CD8-positive, alpha-beta memory T cell (primary cell): Measurements from ENCODE around the gene COX17. TPM values are rescaled to one million over a fixed set of nuclear protein-coding genes. Genes with fewer than 3 reads are reported as not detected.

Experiments used
- CTCF ChIA-PET: fragments of 350-600 bp; sonication (Branson Sonifier 250); formaldehyde crosslinking; loops from one replicate; lab custom pipeline; 2021; ENCODE audit warnings: antibody characterized with exemption; lab: Charles Lee
- POLR2A ChIA-PET: fragments of 350-600 bp; sonication (Branson Sonifier 250); formaldehyde crosslinking; loops from one replicate; lab custom pipeline; 2021; ENCODE audit warnings: antibody characterized with exemption; lab: Charles Lee
- DNase-seq, 5 donors: peaks; one replicate each; pipeline versions ENCODE4 v3.0.0 to v3.0.0-alpha.2; 2020 to 2022; ENCODE audit warnings: mixed read lengths in 1 of 5
- H3K27ac ChIP-seq: one replicate; pipeline ENCODE4 v1.7.0; 2013; ENCODE audit warnings: low read depth, mild to moderate bottlenecking, low read length, moderate library complexity
- H3K27me3 ChIP-seq: 2 replicates; pipeline ENCODE4 v1.7.0; 2013; ENCODE audit warnings: low read length, mild to moderate bottlenecking; ENCODE audit not compliant: insufficient read depth, poor library complexity, severe bottlenecking
- H3K36me3 ChIP-seq: 2 replicates; pipeline ENCODE4 v1.7.0; 2013; ENCODE audit warnings: mild to moderate bottlenecking, low read length, moderate library complexity; ENCODE audit not compliant: insufficient read depth
- H3K4me1 ChIP-seq: 2 replicates; pipeline ENCODE4 v1.7.0; 2013; ENCODE audit warnings: mild to moderate bottlenecking, low read length, moderate library complexity; ENCODE audit not compliant: insufficient read depth
- H3K4me3 ChIP-seq: 2 replicates; pipeline ENCODE4 v1.7.0; 2013; ENCODE audit warnings: mild to moderate bottlenecking, low read length
- H3K9me3 ChIP-seq: 2 replicates; pipeline ENCODE4 v1.7.0; 2013; ENCODE audit warnings: mild to moderate bottlenecking, low read length
- H3K27ac Mint-ChIP-seq, 8 donors: one replicate each; pipeline ENCODE4 v1.8.0; 2020 to 2021; ENCODE audit warnings: mixed read lengths in 8 of 8, mild to moderate bottlenecking in 6 of 8, inconsistent platforms in 3 of 8, moderate library complexity in 3 of 8
- H3K27me3 Mint-ChIP-seq, 2 donors: one replicate each; pipeline ENCODE4 v1.8.0; 2020 to 2021; ENCODE audit warnings: mixed read lengths in 2 of 2, mild to moderate bottlenecking in 1 of 2, moderate library complexity in 1 of 2
- H3K36me3 Mint-ChIP-seq, 3 donors: one replicate each; pipeline ENCODE4 v1.8.0; 2020 to 2021; ENCODE audit warnings: mixed read lengths in 3 of 3, inconsistent platforms in 1 of 3, mild to moderate bottlenecking in 1 of 3
- H3K4me1 Mint-ChIP-seq, 3 donors: one replicate each; pipeline ENCODE4 v1.8.0; 2020 to 2021; ENCODE audit warnings: mixed read lengths in 3 of 3, inconsistent platforms in 1 of 3, mild to moderate bottlenecking in 1 of 3
- H3K4me3 Mint-ChIP-seq, 7 donors: one replicate each; pipeline ENCODE4 v1.8.0; 2020 to 2021; ENCODE audit warnings: mixed read lengths in 7 of 7, mild to moderate bottlenecking in 6 of 7, moderate library complexity in 4 of 7, inconsistent platforms in 2 of 7
- H3K9me3 Mint-ChIP-seq, 5 donors: one replicate each; pipeline ENCODE4 v1.8.0; 2020 to 2022; ENCODE audit warnings: mixed read lengths in 5 of 5, mild to moderate bottlenecking in 3 of 5, moderate library complexity in 2 of 5, inconsistent platforms in 1 of 5
- polyA plus RNA-seq: library from polyadenylated mRNA; unstranded; fragments of 300-500 nt; fragmentation: Illumina TruSeq; gene quantifications from one replicate; pipeline ENCODE4 v1.2.3, GENCODE V29; 2021
- total RNA-seq, 2 experiments: library from RNA; stranded (reverse); gene quantifications; one replicate each; pipeline ENCODE4 v1.2.3, GENCODE V29; 2021

The COX17 gene
- total and polyA plus RNA-seq, 3 experiments from 2014 or later = 82.4 to 108 (median 105) TPM

DNA sequence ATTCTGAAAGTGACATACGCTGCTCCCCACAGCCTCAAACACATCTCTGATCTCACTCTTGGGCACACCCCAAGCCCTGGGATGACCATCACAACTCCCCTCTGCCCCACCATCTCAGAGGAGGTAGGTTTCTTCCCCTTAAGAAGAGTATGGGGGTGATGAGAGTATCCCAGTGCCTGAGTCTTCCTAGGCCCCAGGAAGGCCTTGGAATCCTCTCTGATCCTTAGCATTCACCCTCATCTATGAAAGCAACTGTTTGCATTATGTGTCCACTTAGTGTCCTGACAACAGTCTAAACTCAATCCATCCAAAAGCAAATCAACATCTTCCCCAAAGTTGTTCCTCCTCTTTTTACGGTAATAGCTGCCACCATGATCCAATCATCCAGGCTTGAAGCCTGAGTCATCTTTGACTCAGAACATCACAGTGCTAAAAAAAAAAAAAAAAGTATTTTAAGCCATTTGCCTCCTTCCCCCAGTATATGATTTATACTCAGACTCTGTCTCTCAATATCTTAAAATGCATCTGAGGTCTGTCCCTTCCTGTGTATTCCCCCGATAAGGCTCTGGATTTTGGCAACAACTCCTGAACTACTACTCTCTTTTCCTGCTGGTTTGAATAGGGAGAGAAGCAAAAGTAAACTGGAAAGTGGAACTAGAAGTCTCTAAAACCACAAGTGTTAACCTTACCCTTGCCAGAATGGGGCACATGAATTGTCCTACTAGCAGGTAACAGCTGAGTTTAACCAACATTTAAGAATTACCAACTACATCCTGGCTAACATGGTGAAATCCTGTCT, 39.3 kb downstream of the COX17 start:
- peak overlapping the region in 1 of 7 donors; percentile 10 for H3K4me3 Mint-ChIP-seq
- no peaks in the 10 kb centered on the region for H3K27me3 Mint-ChIP-seq
- ChIA-PET CTCF (no interaction called here), POLR2A (no interaction called here)
- peaks cover 0 to 18% (median 5%) of the 10 kb centered on the region in 3 donors for H3K36me3 Mint-ChIP-seq
- DNase-seq = no peak
- H3K4me3 ChIP-seq = no peak overlapping the region
- peak overlapping the region in 1 of 8 donors; percentile 35 for H3K27ac Mint-ChIP-seq
- H3K36me3 ChIP-seq = no peaks in the 10 kb centered on the region
- no peaks in the 10 kb centered on the region for H3K27me3 ChIP-seq
- peaks cover 0 to 9% (median 4%) of the 10 kb centered on the region in 3 donors for H3K4me1 Mint-ChIP-seq
- H3K9me3 Mint-ChIP-seq = no peaks in the 10 kb centered on the region
- H3K4me1 ChIP-seq = no peaks in the 10 kb centered on the region
- H3K27ac ChIP-seq = no peak overlapping the region
- no peaks in the 10 kb centered on the region for H3K9me3 ChIP-seq

DNA sequence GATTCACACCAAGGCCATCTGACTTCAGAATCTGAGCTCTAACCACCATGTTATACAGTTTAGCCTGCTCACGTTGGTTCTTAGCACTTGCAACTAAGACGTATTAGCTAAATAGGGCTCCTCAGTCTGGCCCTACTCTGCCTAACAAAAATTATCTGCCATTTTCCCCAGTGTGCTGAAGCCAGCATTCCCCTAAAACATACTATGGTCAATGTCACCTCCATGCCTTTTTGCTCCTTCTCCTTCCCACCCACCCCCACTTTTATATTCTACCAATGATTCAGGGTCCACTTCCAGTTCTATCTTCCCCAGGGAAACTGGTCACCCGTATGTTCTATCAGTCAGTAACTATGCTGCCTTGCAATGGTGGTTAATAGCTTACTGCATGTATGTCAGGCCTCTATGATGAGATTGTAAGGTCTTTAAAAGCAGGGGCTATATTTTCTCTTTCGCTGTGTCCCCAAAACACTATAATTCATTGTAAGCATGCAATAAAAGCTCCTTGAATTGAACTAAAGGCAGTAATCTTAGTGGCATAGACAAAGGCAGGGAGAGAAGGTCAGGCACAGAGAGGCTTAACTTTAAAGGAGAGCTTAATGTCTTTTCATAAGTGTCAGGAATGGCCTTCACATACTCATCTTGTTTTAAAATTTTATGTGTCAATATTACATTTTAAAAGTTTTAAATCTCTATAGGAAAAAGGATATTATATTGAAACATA, 40.2 kb downstream of the COX17 start:
- peak overlapping the region in 1 of 8 donors; percentile 74 for H3K27ac Mint-ChIP-seq

DNA sequence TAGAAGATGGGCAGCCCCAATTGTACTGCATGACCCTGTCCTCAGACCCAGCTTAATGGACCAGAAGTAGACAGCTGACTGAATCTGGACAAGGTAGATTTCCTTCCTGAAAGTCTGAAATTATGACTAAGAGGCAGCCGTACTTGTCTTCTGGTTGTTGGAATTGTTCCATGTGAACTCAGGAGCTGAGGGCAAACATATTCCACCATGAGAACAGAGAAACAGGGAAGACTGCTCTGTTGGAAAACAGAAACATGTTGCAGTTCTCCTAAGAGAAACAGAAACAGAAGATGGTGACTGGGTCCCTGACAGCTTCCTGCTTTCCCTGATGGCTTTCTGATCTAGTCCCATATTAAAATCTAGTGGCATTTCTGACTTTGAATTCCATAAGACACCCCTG, 41.0 kb downstream of the COX17 start:
- Histone ChIP-seq H3K4me1 (no peaks in the 10 kb centered on the region), H3K27ac (no peak overlapping the region), H3K4me3 (no peak overlapping the region), H3K27me3 (no peaks in the 10 kb centered on the region), H3K9me3 (no peaks in the 10 kb centered on the region), H3K36me3 (no peaks in the 10 kb centered on the region)
- Mint-ChIP-seq H3K36me3 (peaks cover 0 to 4% (median 4%) of the 10 kb centered on the region in 3 donors), H3K27me3 (peaks cover 0 to 5% of the 10 kb centered on the region in 2 donors), H3K4me3 (no peak overlapping the region), H3K4me1 (peaks cover 0 to 9% (median 4%) of the 10 kb centered on the region in 3 donors), H3K9me3 (no peaks in the 10 kb centered on the region), H3K27ac (no peak overlapping the region)
- CTCF ChIA-PET = no interaction called here
- no peak for DNase-seq
- POLR2A ChIA-PET = no interaction called here

More for the DNA sequence above, 40.2 kb downstream of the COX17 start:
- CTCF ChIA-PET = no interaction called here
- Histone ChIP-seq H3K36me3 (no peaks in the 10 kb centered on the region), H3K4me1 (no peaks in the 10 kb centered on the region), H3K9me3 (no peaks in the 10 kb centered on the region), H3K27me3 (no peaks in the 10 kb centered on the region), H3K4me3 (no peak overlapping the region), H3K27ac (no peak overlapping the region)
- DNase-seq = no peak
- H3K27me3 Mint-ChIP-seq = peaks cover 0 to 5% of the 10 kb centered on the region in 2 donors
- peaks cover 0 to 9% (median 4%) of the 10 kb centered on the region in 3 donors for H3K4me1 Mint-ChIP-seq
- POLR2A ChIA-PET = no interaction called here
- H3K4me3 Mint-ChIP-seq = no peak overlapping the region
- peaks cover 0 to 10% (median 5%) of the 10 kb centered on the region in 3 donors for H3K36me3 Mint-ChIP-seq
- no peaks in the 10 kb centered on the region for H3K9me3 Mint-ChIP-seq

DNA sequence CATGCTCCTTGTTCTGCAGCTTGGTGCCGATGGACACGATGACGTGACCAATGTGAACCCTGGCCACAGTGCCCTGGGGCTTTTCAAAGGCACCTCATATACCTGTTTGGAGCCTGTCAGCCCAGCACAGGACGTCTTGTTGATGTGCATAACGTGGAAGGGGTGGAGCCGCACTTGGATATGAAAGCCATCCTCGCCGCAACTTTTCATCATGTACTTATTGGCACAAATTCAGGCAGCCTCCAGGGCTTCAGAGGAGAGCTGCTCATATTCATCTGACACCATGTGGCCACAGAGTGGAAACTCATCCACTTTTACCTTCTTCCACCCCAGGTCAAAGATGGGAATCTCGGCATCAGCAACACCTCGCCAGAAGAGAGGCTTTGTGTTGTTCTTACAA, 41.5 kb downstream of the COX17 start:
- CTCF ChIA-PET = no interaction called here
- POLR2A ChIA-PET = no interaction called here
- H3K27ac Mint-ChIP-seq = no peak overlapping the region

DNA sequence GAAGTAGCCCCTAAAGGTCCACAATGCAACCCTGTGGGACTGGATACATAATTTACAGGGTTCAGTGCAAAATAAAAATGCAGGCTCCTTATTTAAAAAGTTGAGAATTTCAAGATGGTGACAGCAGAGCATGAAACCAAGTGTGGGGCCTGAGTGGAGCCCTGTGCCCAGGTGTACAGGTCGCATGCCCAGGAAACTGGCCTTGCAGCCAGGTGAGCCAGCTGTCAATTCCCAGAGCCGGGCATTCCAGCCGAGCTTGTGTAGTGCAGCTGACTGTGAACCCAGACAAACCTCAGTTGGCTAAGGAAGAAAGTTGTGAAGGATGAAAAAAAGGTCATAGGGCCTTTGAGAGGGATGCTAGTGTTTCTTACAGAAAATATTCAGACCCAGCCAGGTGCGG, 44.4 kb downstream of the COX17 start:
- ChIA-PET CTCF (no interaction called here), POLR2A (no interaction called here)
- no peak overlapping the region for H3K27ac ChIP-seq
- Mint-ChIP-seq H3K4me1 (peaks cover 0 to 9% (median 6%) of the 10 kb centered on the region in 3 donors), H3K36me3 (no peaks in the 10 kb centered on the region), H3K4me3 (no peak overlapping the region), H3K27me3 (peaks cover 2 to 11% of the 10 kb centered on the region in 2 donors), H3K27ac (no peak overlapping the region), H3K9me3 (no peaks in the 10 kb centered on the region)
- H3K4me1 ChIP-seq = no peaks in the 10 kb centered on the region
- H3K27me3 ChIP-seq = no peaks in the 10 kb centered on the region
- no peak for DNase-seq
- H3K36me3 ChIP-seq = no peaks in the 10 kb centered on the region
- no peak overlapping the region for H3K4me3 ChIP-seq
- no peaks in the 10 kb centered on the region for H3K9me3 ChIP-seq

More for the DNA sequence above, 41.5 kb downstream of the COX17 start:
- H3K4me3 Mint-ChIP-seq = no peak overlapping the region
- no peak for DNase-seq
- Histone ChIP-seq H3K27ac (no peak overlapping the region), H3K36me3 (no peaks in the 10 kb centered on the region), H3K9me3 (no peaks in the 10 kb centered on the region), H3K27me3 (no peaks in the 10 kb centered on the region), H3K4me3 (no peak overlapping the region), H3K4me1 (no peaks in the 10 kb centered on the region)
- peaks cover 0 to 8% of the 10 kb centered on the region in 2 donors for H3K27me3 Mint-ChIP-seq
- no peaks in the 10 kb centered on the region for H3K9me3 Mint-ChIP-seq
- peaks cover 0 to 3% (median 1%) of the 10 kb centered on the region in 3 donors for H3K36me3 Mint-ChIP-seq
- H3K4me1 Mint-ChIP-seq = peaks cover 0 to 9% (median 4%) of the 10 kb centered on the region in 3 donors

DNA sequence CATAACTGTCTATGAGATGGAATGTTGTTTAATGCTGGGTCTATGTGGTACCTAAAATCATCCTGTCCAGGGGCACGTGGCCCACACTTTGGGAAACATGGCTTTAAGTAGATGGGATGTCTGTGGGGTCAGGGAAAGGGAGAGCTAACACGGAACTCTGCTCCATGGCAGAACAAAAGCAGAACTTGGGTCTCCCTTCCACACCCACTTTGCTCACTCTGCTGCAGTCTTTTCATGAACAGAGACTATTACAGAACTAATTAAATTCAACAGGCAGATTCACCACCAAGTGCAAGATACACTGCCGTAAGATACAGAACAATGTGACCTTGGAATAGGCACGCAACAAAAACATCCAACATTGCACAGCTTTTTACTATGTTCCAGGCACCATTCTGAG, 45.0 kb downstream of the COX17 start:
- Histone ChIP-seq H3K9me3 (no peaks in the 10 kb centered on the region), H3K4me3 (no peak overlapping the region), H3K4me1 (no peaks in the 10 kb centered on the region), H3K36me3 (no peaks in the 10 kb centered on the region), H3K27ac (no peak overlapping the region), H3K27me3 (no peaks in the 10 kb centered on the region)
- H3K4me3 Mint-ChIP-seq = no peak overlapping the region
- no peak for DNase-seq
- peaks cover 0 to 15% (median 12%) of the 10 kb centered on the region in 3 donors for H3K4me1 Mint-ChIP-seq
- ChIA-PET CTCF (no interaction called here), POLR2A (no interaction called here)
- no peaks in the 10 kb centered on the region for H3K36me3 Mint-ChIP-seq
- peaks cover 4 to 17% of the 10 kb centered on the region in 2 donors for H3K27me3 Mint-ChIP-seq
- no peak overlapping the region for H3K27ac Mint-ChIP-seq
- H3K9me3 Mint-ChIP-seq = no peaks in the 10 kb centered on the region

DNA sequence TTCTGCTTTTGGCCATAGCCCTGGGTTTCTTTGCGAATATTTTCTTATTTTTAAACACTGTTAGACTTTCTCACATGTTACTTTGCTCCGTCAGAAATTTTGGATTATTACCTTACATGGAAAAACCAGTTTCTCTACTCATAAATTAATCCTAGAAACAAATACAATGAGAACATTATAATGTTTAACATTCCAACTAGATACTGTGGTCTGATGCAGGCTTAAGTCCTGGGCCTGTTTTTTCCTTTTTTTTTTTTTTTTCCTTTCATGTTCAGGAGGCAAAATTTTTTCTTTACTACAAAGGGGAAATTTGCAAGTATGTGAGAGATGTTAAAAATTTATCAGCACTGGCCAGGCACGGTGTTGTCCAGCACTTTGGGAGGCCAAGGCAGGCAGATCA, 45.7 kb downstream of the COX17 start:
- Histone ChIP-seq H3K27me3 (no peaks in the 10 kb centered on the region), H3K27ac (no peak overlapping the region), H3K36me3 (no peaks in the 10 kb centered on the region), H3K4me3 (no peak overlapping the region), H3K4me1 (no peaks in the 10 kb centered on the region), H3K9me3 (no peaks in the 10 kb centered on the region)
- ChIA-PET POLR2A (interaction anchor here (0.6 kb wide), 1 partner anchor 173 kb away, joined by 4 read pairs; no protein-coding TSS in a partner anchor), CTCF (no interaction called here)
- no peaks in the 10 kb centered on the region for H3K36me3 Mint-ChIP-seq
- H3K27me3 Mint-ChIP-seq = peaks cover 4 to 17% of the 10 kb centered on the region in 2 donors
- DNase-seq = no peak
- no peaks in the 10 kb centered on the region for H3K9me3 Mint-ChIP-seq
- no peak overlapping the region for H3K4me3 Mint-ChIP-seq
- H3K4me1 Mint-ChIP-seq = peaks cover 0 to 19% (median 12%) of the 10 kb centered on the region in 3 donors
- no peak overlapping the region for H3K27ac Mint-ChIP-seq

DNA sequence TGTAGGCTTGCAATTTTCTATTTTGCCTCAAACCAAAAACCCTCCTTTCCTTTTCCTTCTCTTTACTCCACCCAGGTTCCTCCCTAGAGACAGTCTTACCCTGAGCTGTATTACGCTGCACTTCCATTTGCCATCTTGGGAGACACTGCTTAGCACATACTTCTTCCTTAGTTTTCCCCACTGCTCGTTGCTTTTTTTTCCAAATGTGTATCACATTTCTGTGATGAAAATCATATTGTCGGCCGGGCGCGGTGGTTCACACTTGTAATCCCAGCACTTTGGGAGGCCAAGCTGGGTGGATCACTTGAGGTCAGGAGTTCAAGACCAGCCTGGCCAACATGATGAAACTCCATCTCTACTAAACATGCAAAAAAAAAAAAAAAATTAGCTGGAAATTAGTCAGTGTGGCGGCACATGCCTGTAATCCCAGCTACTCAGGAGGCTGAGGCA, 46.3 kb downstream of the COX17 start:
- Mint-ChIP-seq H3K27ac (no peak overlapping the region), H3K27me3 (peaks cover 4 to 19% of the 10 kb centered on the region in 2 donors), H3K4me3 (peak overlapping the region in 1 of 7 donors; percentile 4), H3K4me1 (peaks cover 0 to 19% (median 12%) of the 10 kb centered on the region in 3 donors), H3K9me3 (no peaks in the 10 kb centered on the region), H3K36me3 (no peaks in the 10 kb centered on the region)
- ChIA-PET POLR2A (interaction anchor here (0.6 kb wide), 1 partner anchor 173 kb away, joined by 4 read pairs; no protein-coding TSS in a partner anchor), CTCF (no interaction called here)
- Histone ChIP-seq H3K27ac (no peak overlapping the region), H3K36me3 (no peaks in the 10 kb centered on the region), H3K27me3 (no peaks in the 10 kb centered on the region), H3K4me1 (no peaks in the 10 kb centered on the region), H3K4me3 (no peak overlapping the region), H3K9me3 (no peaks in the 10 kb centered on the region)
- DNase-seq = no peak
